Stimulated activated CD4-positive, alpha-beta T cell treated with anti-CD3 and anti-CD28 coated beads, Interleukin-2, amount 100 ng/mL, for 24 hours (primary cell): ENCODE data around the gene CHST14.
A peak's percentile ranks its signal among the peaks of the same experiment; 100 is the strongest.

Experiments
- DNase-seq, 2 donors: peaks; one replicate each; pipeline ENCODE4 v3.0.0-alpha.2; 2020

CHST14 gene

GRCh38 chr15:40441565-40442531 lies 28.9 kb upstream of the CHST14 start:
- DNase-seq: peak; percentile 39 to 42

GRCh38 chr15:40443255-40443654 lies 27.5 kb upstream of the CHST14 start:
- no peak for DNase-seq

GRCh38 chr15:40443846-40444245 lies 26.9 kb upstream of the CHST14 start:
- no peak for DNase-seq

- no peak for DNase-seq
Measured at GRCh38 chr15:40444736-40445135, 26.0 kb upstream of the CHST14 start.

- no peak for DNase-seq
Measured at GRCh38 chr15:40445421-40445922, 25.3 kb upstream of the CHST14 start.

GRCh38 chr15:40446144-40446543 lies 24.6 kb upstream of the CHST14 start:
- DNase-seq: no peak

DNA sequence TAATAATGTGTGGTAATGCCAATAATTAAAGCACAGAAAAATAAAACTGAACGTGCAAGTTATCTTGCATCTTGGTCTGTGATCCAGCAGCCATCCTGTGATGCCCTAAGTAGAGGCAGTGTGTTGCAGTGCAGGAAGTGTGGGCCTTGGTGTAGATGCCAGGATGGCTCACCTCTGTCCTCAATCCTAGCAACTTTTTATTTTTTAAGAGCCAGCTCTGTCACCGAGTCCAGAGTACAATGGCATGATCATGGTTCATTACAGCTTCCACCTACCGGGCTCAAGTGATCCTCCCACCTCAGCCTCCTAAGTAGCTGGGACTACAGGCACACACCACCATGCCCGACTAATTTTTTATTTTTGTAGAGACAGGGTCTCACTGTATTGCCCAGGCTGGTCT lies 22.4 kb upstream of the CHST14 start:
- DNase-seq: no peak

DNA sequence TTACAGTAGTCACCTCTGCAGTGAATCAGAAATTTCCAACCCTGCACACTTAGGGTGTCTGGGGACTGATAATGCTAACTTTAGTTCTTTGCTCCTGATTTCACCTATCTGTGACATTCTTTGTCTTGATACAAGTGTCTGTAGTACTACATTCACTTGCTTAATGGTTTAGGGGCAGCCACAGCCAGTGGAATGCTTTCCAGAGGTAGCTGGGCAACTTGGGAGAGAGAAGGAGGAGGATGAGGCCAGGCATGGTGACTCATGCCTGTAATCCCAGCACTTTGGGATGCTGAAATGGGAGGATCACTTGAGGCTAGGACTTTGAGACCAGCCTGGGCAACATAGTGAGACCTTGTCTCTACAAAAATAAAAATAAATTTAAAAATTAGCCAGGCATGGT lies 21.5 kb upstream of the CHST14 start:
- DNase-seq: no peak

DNA sequence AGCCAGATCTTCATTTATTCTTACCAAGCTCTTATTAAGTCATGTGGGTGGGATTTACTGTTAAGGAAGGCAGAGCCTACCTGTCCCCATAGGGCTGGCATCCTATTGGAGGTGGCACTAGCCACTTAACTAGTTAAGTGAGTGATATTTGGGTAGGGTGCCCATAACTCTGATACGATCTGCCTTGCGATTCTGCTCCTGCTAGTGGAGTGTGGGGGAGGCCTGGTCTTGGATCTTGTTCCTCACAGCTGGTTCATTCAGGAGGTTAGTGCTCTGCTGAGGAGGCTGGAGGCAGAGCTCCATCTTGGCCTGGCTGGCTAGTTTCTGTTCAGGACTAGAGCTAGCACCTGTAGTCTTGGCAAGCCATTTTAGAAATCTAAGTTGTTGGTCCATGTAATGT lies 20.7 kb upstream of the CHST14 start:
- no peak for DNase-seq

GRCh38 chr15:40451527-40452158 lies 19.1 kb upstream of the CHST14 start:
- no peak for DNase-seq

DNA sequence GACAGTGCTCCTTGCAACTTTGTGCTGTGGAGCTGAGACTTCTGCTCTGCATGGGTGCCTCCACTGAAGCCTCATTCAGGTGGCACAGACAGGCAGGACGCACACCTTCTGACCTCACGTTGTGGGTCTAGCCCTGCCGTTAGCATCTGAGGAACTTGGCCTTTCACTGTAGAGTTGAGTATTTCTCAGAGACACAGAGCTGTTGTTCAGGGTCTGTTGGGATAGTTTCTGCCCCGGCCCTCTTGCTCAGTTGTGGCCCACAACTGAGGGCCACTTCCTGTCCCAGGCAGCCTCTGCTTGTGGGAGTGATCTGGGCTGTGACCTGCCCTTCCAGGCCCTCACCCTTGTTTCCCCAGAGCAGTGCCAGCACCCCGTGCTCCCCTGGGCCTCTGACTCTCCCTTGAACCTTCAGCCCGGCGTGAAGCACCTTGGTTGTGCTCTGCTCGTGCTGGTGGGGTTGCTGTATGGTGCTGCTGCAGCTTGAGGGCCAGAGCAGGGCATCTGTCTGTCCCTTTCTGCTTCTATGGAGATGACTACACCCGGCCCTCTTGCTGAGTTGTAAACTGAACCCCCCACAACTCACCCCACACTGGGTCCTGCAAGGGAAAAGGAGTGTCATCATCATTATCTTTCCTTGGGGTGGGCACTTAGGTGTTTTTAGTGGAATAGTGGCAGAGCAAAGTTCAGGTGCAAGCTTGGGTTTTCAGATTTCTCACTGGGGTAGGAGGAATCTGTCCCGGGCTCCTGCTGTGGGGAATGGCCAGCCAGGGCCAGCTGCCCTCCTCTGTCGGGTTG lies 18.3 kb upstream of the CHST14 start:
- no peak for DNase-seq

DNA sequence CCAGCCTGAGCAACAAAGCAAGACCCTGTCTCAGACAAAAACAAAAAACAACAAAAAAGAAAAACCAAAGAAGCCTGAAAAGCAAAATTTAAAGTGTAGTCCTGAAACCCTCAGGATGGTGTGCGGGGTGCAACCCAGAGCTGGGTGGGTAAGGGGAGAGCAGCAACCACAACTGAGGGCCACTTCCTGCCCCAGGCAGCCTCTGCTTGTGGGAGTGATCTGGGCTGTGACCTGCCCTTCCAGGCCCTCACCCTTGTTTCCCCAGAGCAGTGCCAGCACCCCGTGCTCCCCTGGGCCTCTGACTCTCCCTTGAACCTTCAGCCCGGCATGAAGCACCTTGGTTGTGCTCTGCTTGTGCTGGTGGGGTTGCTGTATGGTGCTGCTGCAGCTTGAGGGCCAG lies 16.8 kb upstream of the CHST14 start:
- peak in 1 of 2 donors; percentile 18 for DNase-seq

DNA sequence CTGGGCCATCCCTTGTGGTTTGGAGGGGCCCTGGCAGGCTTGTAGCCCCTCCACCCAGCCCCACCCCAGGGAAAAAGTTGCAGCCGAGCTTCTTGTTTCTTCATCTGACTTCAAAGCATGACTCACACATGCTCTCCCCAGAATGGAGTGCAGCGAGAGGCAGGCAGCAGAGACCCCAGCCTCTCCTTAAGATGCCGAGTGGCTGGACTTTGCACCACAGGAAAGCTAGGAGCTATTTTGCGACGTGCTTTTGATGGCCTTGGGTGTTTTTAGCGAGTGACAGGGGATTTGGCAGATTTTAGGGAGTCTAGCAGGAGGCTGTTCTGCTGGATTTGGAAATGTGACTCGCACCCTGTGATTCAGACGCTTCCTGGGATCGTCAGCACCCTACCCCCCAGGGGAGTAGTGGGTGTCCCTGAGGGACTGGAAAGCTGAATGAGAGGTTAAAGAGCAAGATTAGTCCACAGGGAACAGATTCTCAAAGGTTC lies 15.8 kb upstream of the CHST14 start:
- DNase-seq: peak in 1 of 2 donors; percentile 17

GRCh38 chr15:40456299-40456712 lies 14.5 kb upstream of the CHST14 start:
- DNase-seq: no peak

DNA sequence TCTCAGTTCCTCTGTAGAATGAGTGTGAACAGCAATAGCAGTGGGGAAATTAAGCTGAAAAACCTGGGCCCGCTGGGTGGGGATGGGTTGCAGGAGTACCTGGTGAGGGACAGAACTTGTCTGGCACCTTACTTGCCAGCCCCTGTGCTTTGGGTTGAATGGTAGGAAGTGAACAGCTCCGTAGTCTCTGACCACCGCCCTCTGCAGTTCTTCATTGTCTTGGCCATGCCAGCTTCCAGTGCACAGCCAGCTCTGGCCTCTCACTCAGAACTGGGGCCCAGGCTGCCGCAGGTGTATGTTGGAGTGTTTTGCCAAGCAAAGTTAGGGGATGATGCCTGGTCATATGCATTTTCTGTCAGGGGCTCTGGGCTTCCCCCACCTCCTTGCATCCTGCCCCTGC lies 14.0 kb upstream of the CHST14 start:
- DNase-seq: no peak

GRCh38 chr15:40458495-40459371 lies 12.1 kb upstream of the CHST14 start:
- DNase-seq: no peak

DNA sequence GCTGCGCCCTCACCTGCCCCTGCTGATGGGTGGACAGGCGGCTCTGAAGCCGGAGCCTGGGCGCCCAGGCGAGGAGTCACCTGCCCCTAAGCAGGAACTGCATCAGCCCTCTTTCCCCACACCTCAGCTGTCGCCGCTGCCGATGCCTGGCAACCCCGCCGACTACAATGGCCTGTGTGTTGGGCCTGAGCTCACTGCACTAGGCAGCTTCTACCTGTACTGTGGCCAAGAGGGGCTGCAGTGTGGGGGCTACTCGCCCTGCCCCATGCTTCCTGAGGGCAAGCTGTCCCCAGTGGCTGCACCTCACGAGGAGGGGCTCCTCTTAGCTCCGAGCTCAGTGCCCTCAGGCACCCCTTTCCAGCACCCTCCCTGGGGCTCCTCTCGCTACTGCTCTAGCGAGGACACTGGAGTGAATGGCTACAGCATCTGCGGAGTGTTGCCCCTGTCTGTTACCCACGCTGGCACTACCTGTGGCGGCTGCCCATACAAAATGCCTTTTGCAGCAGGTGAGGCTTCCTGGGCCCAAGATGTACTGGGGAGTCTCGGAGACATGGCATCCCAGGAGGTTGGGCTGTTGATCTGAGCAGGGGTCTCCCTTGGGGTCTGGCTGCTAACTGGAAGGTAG lies 11.3 kb upstream of the CHST14 start:
- no peak for DNase-seq

GRCh38 chr15:40460404-40460803 lies 10.4 kb upstream of the CHST14 start:
- DNase-seq: no peak

DNA sequence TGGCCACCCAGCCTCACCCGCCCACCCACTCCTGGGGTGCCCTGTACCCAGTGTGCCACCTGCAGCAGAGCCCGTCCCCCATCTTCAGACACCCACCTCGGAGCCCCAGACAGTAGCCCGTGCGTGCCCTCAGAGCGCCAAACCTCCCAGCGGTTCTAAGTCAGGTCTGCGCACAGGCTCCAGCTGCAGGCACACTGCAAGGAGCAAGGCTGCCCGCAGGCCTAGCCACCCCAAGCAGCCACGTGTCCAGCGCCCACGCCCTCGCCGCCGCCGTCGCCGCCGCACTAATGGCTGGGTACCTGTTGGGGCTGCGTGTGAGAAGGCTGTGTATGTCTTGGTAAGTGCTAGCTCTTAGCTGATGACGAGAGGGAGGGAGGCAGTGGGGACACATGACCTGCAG lies 8.8 kb upstream of the CHST14 start:
- no peak for DNase-seq

DNA sequence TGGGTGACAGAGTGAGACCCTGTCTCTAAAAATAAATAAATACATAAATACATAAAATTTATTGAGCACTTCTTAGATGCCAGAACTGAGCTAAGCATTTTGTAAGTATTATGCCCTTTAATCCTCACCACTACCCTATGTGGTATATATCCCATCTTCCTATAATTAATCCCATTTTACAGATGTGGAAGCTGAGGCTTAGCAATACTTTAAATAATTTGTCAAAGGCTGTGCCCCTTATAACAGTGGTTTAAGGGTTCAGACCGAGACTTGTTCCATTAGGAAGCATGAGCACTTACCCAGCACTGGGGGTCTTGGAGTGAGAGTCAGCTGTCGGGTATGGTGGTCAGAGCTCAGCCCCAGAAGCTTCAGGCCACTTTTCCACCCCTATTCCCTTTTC lies 7.5 kb upstream of the CHST14 start:
- DNase-seq: no peak

GRCh38 chr15:40463886-40464545 lies 6.8 kb upstream of the CHST14 start:
- no peak for DNase-seq
